ENCODE measurements around the gene CDH13. TPM values are rescaled to one million over a fixed set of nuclear protein-coding genes. Genes with fewer than 3 reads are reported as not detected.

CDH13 gene
- polyA plus RNA-seq, 1 donor from 2014 or later = 3.2 TPM

- TF ChIP-seq, protein P1, sequence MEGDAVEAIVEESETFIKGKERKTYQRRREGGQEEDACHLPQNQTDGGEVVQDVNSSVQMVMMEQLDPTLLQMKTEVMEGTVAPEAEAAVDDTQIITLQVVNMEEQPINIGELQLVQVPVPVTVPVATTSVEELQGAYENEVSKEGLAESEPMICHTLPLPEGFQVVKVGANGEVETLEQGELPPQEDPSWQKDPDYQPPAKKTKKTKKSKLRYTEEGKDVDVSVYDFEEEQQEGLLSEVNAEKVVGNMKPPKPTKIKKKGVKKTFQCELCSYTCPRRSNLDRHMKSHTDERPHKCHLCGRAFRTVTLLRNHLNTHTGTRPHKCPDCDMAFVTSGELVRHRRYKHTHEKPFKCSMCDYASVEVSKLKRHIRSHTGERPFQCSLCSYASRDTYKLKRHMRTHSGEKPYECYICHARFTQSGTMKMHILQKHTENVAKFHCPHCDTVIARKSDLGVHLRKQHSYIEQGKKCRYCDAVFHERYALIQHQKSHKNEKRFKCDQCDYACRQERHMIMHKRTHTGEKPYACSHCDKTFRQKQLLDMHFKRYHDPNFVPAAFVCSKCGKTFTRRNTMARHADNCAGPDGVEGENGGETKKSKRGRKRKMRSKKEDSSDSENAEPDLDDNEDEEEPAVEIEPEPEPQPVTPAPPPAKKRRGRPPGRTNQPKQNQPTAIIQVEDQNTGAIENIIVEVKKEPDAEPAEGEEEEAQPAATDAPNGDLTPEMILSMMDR (IDR thresholded peaks at IDR 0.05; ENCODE audit: poor library complexity, severe bottlenecking) = no peak
- TF ChIP-seq TAF1 (IDR thresholded peaks at IDR 0.05; ENCODE audit: low read depth) (no peak), POLR2AphosphoS5 (IDR thresholded peaks at IDR 0.05) (no peak), SMC3 (conservative IDR thresholded peaks at IDR 0.05; ENCODE audit: poor library complexity) (no peak), RAD21 (conservative IDR thresholded peaks at IDR 0.05) (no peak), EZH2 (IDR thresholded peaks at IDR 0.05; ENCODE audit: borderline replicate concordance, insufficient read depth, low read length, poor library complexity, severe bottlenecking) (no peak), EP300 (conservative IDR thresholded peaks at IDR 0.05; ENCODE audit: poor library complexity, severe bottlenecking) (no peak), MXI1 (conservative IDR thresholded peaks at IDR 0.05; ENCODE audit: poor library complexity, severe bottlenecking) (no peak)
- TF ChIP-seq, protein P2, sequence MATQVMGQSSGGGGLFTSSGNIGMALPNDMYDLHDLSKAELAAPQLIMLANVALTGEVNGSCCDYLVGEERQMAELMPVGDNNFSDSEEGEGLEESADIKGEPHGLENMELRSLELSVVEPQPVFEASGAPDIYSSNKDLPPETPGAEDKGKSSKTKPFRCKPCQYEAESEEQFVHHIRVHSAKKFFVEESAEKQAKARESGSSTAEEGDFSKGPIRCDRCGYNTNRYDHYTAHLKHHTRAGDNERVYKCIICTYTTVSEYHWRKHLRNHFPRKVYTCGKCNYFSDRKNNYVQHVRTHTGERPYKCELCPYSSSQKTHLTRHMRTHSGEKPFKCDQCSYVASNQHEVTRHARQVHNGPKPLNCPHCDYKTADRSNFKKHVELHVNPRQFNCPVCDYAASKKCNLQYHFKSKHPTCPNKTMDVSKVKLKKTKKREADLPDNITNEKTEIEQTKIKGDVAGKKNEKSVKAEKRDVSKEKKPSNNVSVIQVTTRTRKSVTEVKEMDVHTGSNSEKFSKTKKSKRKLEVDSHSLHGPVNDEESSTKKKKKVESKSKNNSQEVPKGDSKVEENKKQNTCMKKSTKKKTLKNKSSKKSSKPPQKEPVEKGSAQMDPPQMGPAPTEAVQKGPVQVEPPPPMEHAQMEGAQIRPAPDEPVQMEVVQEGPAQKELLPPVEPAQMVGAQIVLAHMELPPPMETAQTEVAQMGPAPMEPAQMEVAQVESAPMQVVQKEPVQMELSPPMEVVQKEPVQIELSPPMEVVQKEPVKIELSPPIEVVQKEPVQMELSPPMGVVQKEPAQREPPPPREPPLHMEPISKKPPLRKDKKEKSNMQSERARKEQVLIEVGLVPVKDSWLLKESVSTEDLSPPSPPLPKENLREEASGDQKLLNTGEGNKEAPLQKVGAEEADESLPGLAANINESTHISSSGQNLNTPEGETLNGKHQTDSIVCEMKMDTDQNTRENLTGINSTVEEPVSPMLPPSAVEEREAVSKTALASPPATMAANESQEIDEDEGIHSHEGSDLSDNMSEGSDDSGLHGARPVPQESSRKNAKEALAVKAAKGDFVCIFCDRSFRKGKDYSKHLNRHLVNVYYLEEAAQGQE (IDR thresholded peaks at IDR 0.05; ENCODE audit: borderline replicate concordance) = no peak
- Histone ChIP-seq H3K9ac (ENCODE audit: low read length) (no peak overlapping the region), H3F3A (ENCODE audit: insufficient read depth, low read length, poor library complexity, severe bottlenecking) (no peaks in the 10 kb centered on the region)
Observed at GRCh38 chr16:82882226-82882625, 255.5 kb downstream of the CDH13 start.

GRCh38 chr16:82882982-82883835 is 256.4 kb downstream of the CDH13 start:
- Histone ChIP-seq H3K9ac (ENCODE audit: low read length) (no peak overlapping the region), H3K4me2 (ENCODE audit: low read length) (no peak overlapping the region), H4K20me1 (ENCODE audit: insufficient read depth) (no peaks in the 10 kb centered on the region), H3K27me3 (ENCODE audit: insufficient read depth, low read depth, low read length) (no peaks in the 10 kb centered on the region), H3K27ac (ENCODE audit: low read length) (no peak overlapping the region), H2AFZ (ENCODE audit: low read depth, low read length) (no peak overlapping the region), H3K9me3 (ENCODE audit: low read length) (no peaks in the 10 kb centered on the region), H3K9me2 (ENCODE audit: insufficient read depth, low read length) (no peaks in the 10 kb centered on the region), H3K4me3 (ENCODE audit: low read length) (no peak overlapping the region), H3F3A (ENCODE audit: insufficient read depth, low read length, poor library complexity, severe bottlenecking) (no peaks in the 10 kb centered on the region), H3K36me3 (ENCODE audit: insufficient read depth, low read length) (no peaks in the 10 kb centered on the region), H3K79me2 (replicated peaks; ENCODE audit: insufficient read depth, low read length) (no peaks in the 10 kb centered on the region)
- no peak for TF ChIP-seq TAF1 (IDR thresholded peaks at IDR 0.05; ENCODE audit: low read depth)
- TF ChIP-seq EZH2 (IDR thresholded peaks at IDR 0.05; ENCODE audit: borderline replicate concordance, insufficient read depth, low read length, poor library complexity, severe bottlenecking) = no peak
- no peak for TF ChIP-seq RAD21 (conservative IDR thresholded peaks at IDR 0.05)
- no peak for TF ChIP-seq POLR2AphosphoS5 (IDR thresholded peaks at IDR 0.05)

More at GRCh38 chr16:82882226-82882625, 255.5 kb downstream of the CDH13 start:
- H3K27me3 ChIP-seq (ENCODE audit: insufficient read depth, low read depth, low read length) = no peaks in the 10 kb centered on the region
- no peaks in the 10 kb centered on the region for H3K9me2 ChIP-seq (ENCODE audit: insufficient read depth, low read length)
- H3K9me3 ChIP-seq (ENCODE audit: low read length) = no peaks in the 10 kb centered on the region
- H3K36me3 ChIP-seq (ENCODE audit: insufficient read depth, low read length) = no peaks in the 10 kb centered on the region
- no peak overlapping the region for H3K27ac ChIP-seq (ENCODE audit: low read length)
- H3K79me2 ChIP-seq (replicated peaks; ENCODE audit: insufficient read depth, low read length) = no peaks in the 10 kb centered on the region
- no peak overlapping the region for H3K4me3 ChIP-seq (ENCODE audit: low read length)
- no peak overlapping the region for H3K4me2 ChIP-seq (ENCODE audit: low read length)
- H4K20me1 ChIP-seq (ENCODE audit: insufficient read depth) = no peaks in the 10 kb centered on the region
- H2AFZ ChIP-seq (ENCODE audit: low read depth, low read length) = no peak overlapping the region

Measured in neural cell (in vitro differentiated cells).